ENCODE measurements around the gene HS6ST3.

The HS6ST3 gene

DNA sequence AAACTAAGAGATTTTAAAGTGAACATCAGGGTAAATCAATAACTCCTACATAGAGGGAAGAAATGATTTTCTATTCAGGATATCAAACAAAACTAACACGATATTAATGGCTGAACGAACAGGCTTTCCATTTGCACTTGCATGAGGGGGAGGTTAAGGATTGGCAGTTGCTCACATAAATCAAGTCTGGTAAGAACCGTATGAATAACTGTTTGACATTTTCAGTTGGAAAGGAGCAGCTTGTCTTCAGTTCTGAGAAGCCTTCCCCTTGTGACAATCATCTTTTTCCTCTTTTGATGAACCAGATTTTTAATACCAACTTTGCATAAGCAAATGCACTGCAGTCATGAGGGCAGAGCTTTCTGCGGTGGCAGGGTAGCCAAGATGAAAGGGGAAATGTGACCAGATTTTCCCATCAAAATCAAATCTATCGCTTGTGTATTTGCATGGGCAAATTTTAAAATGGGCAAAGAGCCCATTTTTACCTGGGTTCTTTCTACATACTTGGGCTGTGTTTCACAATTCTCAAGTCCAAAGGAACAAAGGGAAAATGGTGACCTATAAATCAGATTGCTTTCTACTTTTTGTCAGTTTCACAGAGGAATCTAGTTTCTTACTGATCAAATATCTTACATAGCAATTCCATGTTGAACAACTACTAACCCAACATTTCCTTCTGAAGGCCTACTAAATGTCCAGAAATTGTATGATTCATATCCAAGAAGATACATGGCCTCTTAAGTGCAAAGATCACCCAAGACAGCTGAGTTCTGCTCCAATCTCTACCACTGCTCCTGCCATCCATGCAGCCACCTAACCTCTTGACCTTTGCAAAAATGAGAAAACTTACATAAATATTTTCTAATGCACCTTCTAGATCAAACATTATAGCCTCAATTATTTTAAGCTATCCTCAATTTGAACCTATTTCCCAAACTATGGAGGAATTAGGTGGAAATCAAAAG lies 654.7 kb downstream of the HS6ST3 start:
- no peak for TF ChIP-seq CTCF (conservative IDR thresholded peaks at IDR 0.05; ENCODE audit: low read length)
- no peak for DNase-seq (ENCODE audit: low read depth)
- H3K4me3 ChIP-seq (ENCODE audit: low read length): no peak overlapping the region

DNA sequence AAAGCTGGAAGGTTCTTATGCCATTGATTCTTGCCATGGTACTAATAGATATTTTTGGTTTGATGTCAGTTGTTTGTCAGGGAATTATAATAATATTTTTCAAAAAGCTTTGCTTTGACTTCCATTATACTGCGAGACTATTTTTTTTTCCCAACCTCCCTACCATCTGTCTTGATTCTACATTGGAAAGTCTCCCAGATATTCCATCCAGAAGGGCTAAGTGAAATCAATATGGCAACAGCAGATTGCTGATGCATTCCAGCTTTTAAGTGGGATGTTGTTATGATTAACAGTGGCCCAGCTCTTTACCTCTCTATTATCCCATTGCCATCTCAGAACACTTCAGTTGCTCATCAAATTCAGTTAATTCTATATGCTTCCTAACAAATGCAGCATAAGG lies 657.0 kb downstream of the HS6ST3 start:
- TF ChIP-seq CTCF (conservative IDR thresholded peaks at IDR 0.05; ENCODE audit: low read length): no peak
- no peak for DNase-seq (ENCODE audit: low read depth)
- no peak overlapping the region for H3K4me3 ChIP-seq (ENCODE audit: low read length)

DNA sequence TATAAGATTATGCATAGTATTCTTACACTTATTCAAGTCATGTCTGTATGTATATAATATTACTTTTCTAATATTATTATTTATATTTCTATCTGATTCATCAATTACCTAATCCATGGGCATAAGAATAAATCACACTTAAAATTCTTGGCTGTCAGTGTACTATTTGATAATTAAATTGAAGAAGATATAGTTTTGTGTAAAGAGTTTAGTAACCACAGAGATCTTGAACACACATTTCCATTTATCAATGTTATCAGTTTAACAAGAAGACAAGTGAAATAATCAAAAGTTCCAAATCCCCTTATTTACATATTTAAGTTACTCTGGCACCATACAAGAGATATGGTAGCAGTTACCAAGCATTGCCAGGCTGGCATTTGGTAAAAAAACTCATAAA lies 659.9 kb downstream of the HS6ST3 start:
- TF ChIP-seq CTCF (conservative IDR thresholded peaks at IDR 0.05; ENCODE audit: low read length): no peak

GRCh38 chr13:96751089-96751488 lies 661.2 kb downstream of the HS6ST3 start:
- DNase-seq (ENCODE audit: low read depth): no peak
- H3K4me3 ChIP-seq (ENCODE audit: low read length): no peak overlapping the region
- no peak for TF ChIP-seq CTCF (conservative IDR thresholded peaks at IDR 0.05; ENCODE audit: low read length)

More for the DNA sequence above, 659.9 kb downstream of the HS6ST3 start:
- H3K4me3 ChIP-seq (ENCODE audit: low read length): no peak overlapping the region
- no peak for DNase-seq (ENCODE audit: low read depth)

DNA sequence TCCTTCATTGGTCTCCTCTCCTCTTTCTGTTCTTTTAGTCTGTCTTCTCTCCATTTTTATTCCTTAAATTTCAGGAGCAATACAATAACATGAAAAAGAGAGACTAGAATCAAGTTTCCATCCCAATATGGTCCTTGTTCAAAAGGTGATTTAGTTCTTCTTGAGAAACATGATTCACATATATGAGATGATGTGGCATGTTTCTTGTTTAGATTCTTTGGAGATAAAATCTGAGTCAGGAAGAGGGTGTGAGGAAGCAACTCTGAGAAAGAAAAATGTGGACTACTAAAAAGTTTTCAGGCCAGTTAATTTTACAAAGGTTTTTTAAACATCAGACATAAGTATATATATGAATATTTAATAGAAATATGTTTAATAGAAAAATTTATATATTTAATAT lies 673.0 kb downstream of the HS6ST3 start:
- DNase-seq (ENCODE audit: low read depth): no peak
- no peak overlapping the region for H3K4me3 ChIP-seq (ENCODE audit: low read length)
- no peak for TF ChIP-seq CTCF (conservative IDR thresholded peaks at IDR 0.05; ENCODE audit: low read length)

DNA sequence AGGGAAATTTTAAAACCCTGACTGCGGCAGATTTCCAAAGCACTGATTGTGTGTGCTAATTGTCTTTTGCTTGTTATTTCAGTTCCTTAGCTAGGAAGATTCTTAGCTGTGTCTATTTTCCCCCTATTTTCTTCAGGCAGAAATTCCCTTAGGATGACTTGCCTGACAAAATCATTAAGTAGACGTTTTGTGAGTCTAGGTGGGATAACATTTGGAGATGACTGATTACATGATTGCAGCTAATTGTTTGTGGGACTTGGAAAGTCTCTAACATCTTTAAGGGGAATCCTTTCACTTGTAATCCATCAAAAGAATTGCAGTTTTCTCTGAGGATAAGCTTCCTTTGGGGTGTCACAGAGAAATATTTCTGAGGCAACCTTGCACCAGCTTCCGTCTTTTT lies 676.4 kb downstream of the HS6ST3 start:
- TF ChIP-seq CTCF (conservative IDR thresholded peaks at IDR 0.05; ENCODE audit: low read length): no peak
- no peak overlapping the region for H3K4me3 ChIP-seq (ENCODE audit: low read length)
- no peak for DNase-seq (ENCODE audit: low read depth)

- H3K4me3 ChIP-seq (ENCODE audit: low read length): no peak overlapping the region
- TF ChIP-seq CTCF (conservative IDR thresholded peaks at IDR 0.05; ENCODE audit: low read length): no peak
- no peak for DNase-seq (ENCODE audit: low read depth)
Measured at GRCh38 chr13:96768524-96768923, 678.6 kb downstream of the HS6ST3 start.

Data from AG10803 (cell line).